H1 (cell line): Measurements from ENCODE around the gene P4HA1. TPM values are rescaled to one million over a fixed set of nuclear protein-coding genes. Genes with fewer than 3 reads are reported as not detected.
A peak's percentile ranks its signal among the peaks of the same experiment; 100 is the strongest.

Source experiments
- CTCF ChIA-PET: fragments of 300-600 bp; sonication (Branson Sonifier 250); formaldehyde crosslinking; loops from one replicate; lab custom pipeline; 2021; ENCODE audit not compliant: partially characterized antibody; lab: Charles Lee
- POLR2A ChIA-PET: fragments of 300-600 bp; sonication (Branson Sonifier 250); formaldehyde crosslinking; loops from one replicate; lab custom pipeline; 2021; ENCODE audit warnings: inconsistent platforms; ENCODE audit not compliant: partially characterized antibody; lab: Charles Lee
- DNase-seq, 2 experiments: peaks; one replicate each; pipeline versions ENCODE4 v3.0.0 to v3.0.0-alpha.2; 2010 to 2022; ENCODE audit warnings: low spot score in 2 of 2, low read depth in 1 of 2, mixed read lengths in 1 of 2
- FAIRE-seq: peaks from 2 replicates; lab custom pipeline; 2011; peaks lifted over from hg19 to GRCh38; lab: Jason Lieb, UNC
- H2AFZ ChIP-seq: 2 replicates; pipeline ENCODE4 v1.8.1; 2012; ENCODE audit warnings: low read length, inconsistent platforms
- H2AK5ac ChIP-seq: 2 replicates; pipeline ENCODE4 v1.6.1; 2013; ENCODE audit warnings: low read depth, low read length
- H2BK120ac ChIP-seq: replicated peaks from 2 replicates; pipeline ENCODE3; 2013; ENCODE audit warnings: low read depth, low read length, inconsistent platforms
- H2BK12ac ChIP-seq: 2 replicates; pipeline ENCODE4 v1.6.1; 2013; ENCODE audit warnings: low read depth, low read length
- H2BK15ac ChIP-seq: 2 replicates; pipeline ENCODE4 v1.6.1; 2013; ENCODE audit warnings: low read length
- H2BK20ac ChIP-seq: 2 replicates; pipeline ENCODE4 v1.6.1; 2013; ENCODE audit warnings: low read length
- H2BK5ac ChIP-seq: 2 replicates; pipeline ENCODE4 v1.6.1; 2013; ENCODE audit warnings: low read depth, low read length
- H3K14ac ChIP-seq: 2 replicates; pipeline ENCODE4 v1.6.1; 2013; ENCODE audit warnings: inconsistent platforms; ENCODE audit not compliant: insufficient read length
- H3K18ac ChIP-seq: 2 replicates; pipeline ENCODE4 v1.6.1; 2013; ENCODE audit warnings: low read length; ENCODE audit errors: extremely low read depth
- H3K23ac ChIP-seq: 2 replicates; pipeline ENCODE4 v1.6.1; 2013; ENCODE audit warnings: inconsistent platforms; ENCODE audit not compliant: insufficient read length
- H3K23me2 ChIP-seq: 2 replicates; pipeline ENCODE4 v1.6.1; 2013; ENCODE audit warnings: low read depth, low read length
- H3K27ac ChIP-seq: 2 replicates; pipeline ENCODE4 v1.6.1; 2011; ENCODE audit warnings: low read depth, low read length, inconsistent platforms
- H3K27me3 ChIP-seq, 4 experiments: replicated peaks in 1 of 4; 1 replicate in 1 of 4; 2 replicates in 3 of 4; pipeline versions ENCODE4 v1.6.1 to v1.8.1; 2011 to 2013; ENCODE audit warnings: low read length in 3 of 4, mild to moderate bottlenecking in 3 of 4, inconsistent platforms in 2 of 4, mixed read lengths in 2 of 4, moderate library complexity in 1 of 4; ENCODE audit not compliant: control insufficient read depth in 3 of 4, insufficient read depth in 3 of 4; ENCODE audit errors: extremely low read depth in 1 of 4
- H3K36me3 ChIP-seq, 4 experiments: 2 replicates each; pipeline versions ENCODE4 v1.6.1 to v1.8.1; 2011 to 2013; ENCODE audit warnings: mild to moderate bottlenecking in 4 of 4, low read length in 3 of 4, moderate library complexity in 2 of 4, control low read depth in 1 of 4, inconsistent platforms in 1 of 4; ENCODE audit not compliant: insufficient read depth in 4 of 4, control insufficient read depth in 2 of 4
- H3K4ac ChIP-seq: replicated peaks from 2 replicates; pipeline ENCODE3; 2013; ENCODE audit warnings: low read length, low read depth, mixed read lengths, inconsistent platforms; ENCODE audit not compliant: insufficient read length
- H3K4me1 ChIP-seq, 4 experiments: replicated peaks in 1 of 4; 1 replicate in 1 of 4; 2 replicates in 3 of 4; pipeline versions ENCODE4 v1.6.1 to v1.8.1; 2011 to 2013; ENCODE audit warnings: low read length in 3 of 4, inconsistent platforms in 2 of 4, mixed read lengths in 1 of 4; ENCODE audit not compliant: insufficient read depth in 4 of 4, control insufficient read depth in 3 of 4
- H3K4me2 ChIP-seq, 2 experiments: 2 replicates each; pipeline versions ENCODE4 v1.6.1 to v1.8.1; 2011 to 2013; ENCODE audit warnings: low read depth in 2 of 2, low read length in 2 of 2, control low read depth in 1 of 2, inconsistent platforms in 1 of 2, mild to moderate bottlenecking in 1 of 2; ENCODE audit not compliant: insufficient read depth in 1 of 2
- H3K4me3 ChIP-seq, 4 experiments: fragments of 200-600, 300-600 bp in 1 of 4; sonication (generic), shearing (Covaris generic), sonication (Bioruptor Twin) in 1 of 4; 2 replicates each; pipeline versions ENCODE4 v1.5.1 to v1.8.1; 2011 to 2016; ENCODE audit warnings: low read length in 4 of 4, low read depth in 3 of 4, control low read depth in 2 of 4, inconsistent platforms in 2 of 4, mild to moderate bottlenecking in 2 of 4, mixed read lengths in 1 of 4, moderate library complexity in 1 of 4; ENCODE audit not compliant: insufficient read depth in 2 of 4; ENCODE audit errors: extremely low read depth in 1 of 4
- H3K56ac ChIP-seq: replicated peaks from 2 replicates; pipeline ENCODE3; 2013; ENCODE audit warnings: low read depth, mild to moderate bottlenecking, mixed read lengths, low read length, inconsistent platforms; ENCODE audit not compliant: insufficient read length
- H3K79me1 ChIP-seq: 2 replicates; pipeline ENCODE4 v1.6.1; 2013; ENCODE audit warnings: low read depth, low read length, control low read depth
- H3K79me2 ChIP-seq, 2 experiments: 2 replicates each; pipeline versions ENCODE4 v1.6.1 to v1.8.1; 2012 to 2013; ENCODE audit warnings: low read length in 2 of 2, mild to moderate bottlenecking in 2 of 2, inconsistent platforms in 1 of 2; ENCODE audit not compliant: insufficient read depth in 2 of 2, control insufficient read depth in 1 of 2
- H3K9ac ChIP-seq, 4 experiments: replicated peaks in 1 of 4; 1 replicate in 1 of 4; 2 replicates in 3 of 4; pipeline versions ENCODE4 v1.6.1 to v1.8.1; 2011 to 2013; ENCODE audit warnings: low read depth in 3 of 4, low read length in 3 of 4, control low read depth in 2 of 4, mild to moderate bottlenecking in 2 of 4, moderate library complexity in 2 of 4, inconsistent platforms in 1 of 4; ENCODE audit errors: extremely low read depth in 1 of 4
- H3K9me3 ChIP-seq, 2 experiments: 2 replicates each; pipeline versions ENCODE4 v1.6.1 to v1.8.1; 2012 to 2013; ENCODE audit warnings: mild to moderate bottlenecking in 2 of 2, moderate library complexity in 2 of 2, control low read depth in 1 of 2, inconsistent platforms in 1 of 2, low read depth in 1 of 2, low read length in 1 of 2, mixed read lengths in 1 of 2; ENCODE audit not compliant: insufficient read depth in 2 of 2
- H4K20me1 ChIP-seq, 2 experiments: replicated peaks in 1 of 2; 2 replicates each; pipeline versions ENCODE3 to v1.8.1; 2011 to 2013; ENCODE audit warnings: inconsistent platforms in 2 of 2, low read length in 2 of 2, mild to moderate bottlenecking in 1 of 2; ENCODE audit not compliant: insufficient read depth in 2 of 2, control insufficient read depth in 1 of 2
- H4K5ac ChIP-seq: 2 replicates; pipeline ENCODE4 v1.6.1; 2013; ENCODE audit warnings: low read length, low read depth, mixed read lengths, inconsistent platforms; ENCODE audit not compliant: insufficient read length
- H4K8ac ChIP-seq: 2 replicates; pipeline ENCODE4 v1.8.0; 2013; ENCODE audit warnings: mild to moderate bottlenecking, moderate library complexity, low read length, inconsistent platforms; ENCODE audit not compliant: insufficient read depth; ENCODE audit errors: extremely low read depth
- H4K91ac ChIP-seq: replicated peaks from 2 replicates; pipeline ENCODE3; 2013; ENCODE audit warnings: low read length, mixed read lengths, inconsistent platforms; ENCODE audit not compliant: insufficient read length
- CREB1 ChIP-seq: IDR thresholded peaks from 2 replicates; pipeline ENCODE4 v1.6.1; 2012; ENCODE audit warnings: inconsistent platforms
- CTCF ChIP-seq, 3 experiments: IDR thresholded peaks; 1 replicate in 2 of 3; 2 replicates in 1 of 3; pipeline versions ENCODE4 v1.5.1 to v1.6.1; 2011; ENCODE audit warnings: low read length in 3 of 3, mild to moderate bottlenecking in 3 of 3, inconsistent platforms in 2 of 3, low read depth in 1 of 3, moderate library complexity in 1 of 3; ENCODE audit not compliant: insufficient read depth in 1 of 3; ENCODE audit errors: control extremely low read depth in 1 of 3
- EZH2 ChIP-seq: fragments of 200-600 bp; sonication (generic); IDR thresholded peaks from 2 replicates; pipeline ENCODE4 v1.7.1; 2012; ENCODE audit warnings: low read depth, mild to moderate bottlenecking, moderate library complexity, low read length, inconsistent platforms; ENCODE audit not compliant: severe bottlenecking
- NANOG ChIP-seq: IDR thresholded peaks from 2 replicates; pipeline ENCODE4 v1.6.1; 2011; ENCODE audit warnings: low read length, low read depth, mild to moderate bottlenecking, inconsistent platforms; ENCODE audit not compliant: insufficient read depth, poor library complexity, severe bottlenecking
- SIRT6 ChIP-seq: IDR thresholded peaks from one replicate; pipeline ENCODE4 v1.7.1; 2012; ENCODE audit warnings: low read length, inconsistent platforms
- TEAD4 ChIP-seq: IDR thresholded peaks from 2 replicates; pipeline ENCODE4 v1.6.1; 2012; ENCODE audit warnings: low read depth, low read length, inconsistent platforms, mixed read lengths
- WGBS, 2 experiments: shearing (Covaris generic) in 1 of 2; methylation state at CpG; one replicate each; pipeline versions ENCODE4 v1.1.6 to v1.1.7; 2013 to 2015; ENCODE audit warnings: low lambda C conversion rate in 2 of 2, mixed read lengths in 2 of 2, inconsistent platforms in 1 of 2, low coverage in 1 of 2, missing lambda C conversion rate in 1 of 2; ENCODE audit not compliant: insufficient replicate concordance in 2 of 2, insufficient coverage in 1 of 2, insufficient read length in 1 of 2; ENCODE audit errors: extremely low coverage in 1 of 2, missing lambda C conversion rate in 1 of 2; 5-methylcytosine and 5-hydroxymethylcytosine counted together
- polyA plus RNA-seq, 7 experiments: library from polyadenylated mRNA; depleted of rRNA in 3 of 7; stranded (reverse) in 5 of 7; unstranded in 2 of 7; fragments of >200 nt in 5 of 7; fragments of 200-250 nt in 2 of 7; gene quantifications; 1 replicate in 5 of 7; 2 replicates in 1 of 7; 4 replicates in 1 of 7; pipeline versions ENCODE4 v1.2.1 to v1.2.3, GENCODE V29; 2011 to 2013; ENCODE audit warnings: missing spikeins in 2 of 7, mixed read lengths in 2 of 7
- total RNA-seq: library from RNA; stranded (reverse); fragmentation: NEBNext Ultra II Directional; extraction: Animal tissue kit (Norgen Biotek cat#: 25700); gene quantifications from 2 replicates; pipeline ENCODE4 v1.2.1, GENCODE V29; 2021
- TF ChIP-seq, protein P1 (sequence below): IDR thresholded peaks from 2 replicates; pipeline ENCODE4 v1.6.1; 2011; ENCODE audit warnings: low read length, improper control_type of control experiment

Gene P4HA1
- total and polyA plus RNA-seq, 2 of the 8 experiments (the other 6 are each of a cell fraction or from before 2014, with no cell fraction given) = 12.0 to 25.7 TPM

GRCh38 chr10:73044378-73045285, 52.0 kb downstream of the P4HA1 start:
- Histone ChIP-seq H2AFZ (no peak overlapping the region), H2AK5ac (no peak overlapping the region), H3K27ac (peak overlapping the region; percentile 32; the same call in 1 of the 2 replicates), H3K36me3 (no peaks in the 10 kb centered on the region), H3K9me3 (no peaks in the 10 kb centered on the region), H4K8ac (no peak overlapping the region), H2BK12ac (no peak overlapping the region), H3K79me1 (no peaks in the 10 kb centered on the region), H4K20me1 (no peaks in the 10 kb centered on the region), H2BK15ac (no peak overlapping the region), H2BK20ac (no peak overlapping the region), H3K4me2 (peak overlapping the region; percentile 24 to 51), H3K79me2 (no peaks in the 10 kb centered on the region), H3K23me2 (no peaks in the 10 kb centered on the region), H3K14ac (no peak overlapping the region), H4K5ac (peak overlapping the region; percentile 34), H3K4ac (no peak overlapping the region), H4K91ac (no peak overlapping the region), H3K4me3 (peak overlapping the region in 1 of 4 experiments; percentile 35; a peak in 2 of 8 replicates), H3K18ac (no peak overlapping the region), H3K56ac (no peak overlapping the region), H3K23ac (no peak overlapping the region), H3K4me1 (peaks cover 0 to 18% (median 5%) of the 10 kb centered on the region in 4 experiments; a peak in 4 of 7 replicates), H2BK5ac (no peak overlapping the region), H3K9ac (no peak overlapping the region), H3K27me3 (no peaks in the 10 kb centered on the region), H2BK120ac (no peak overlapping the region)
- DNase-seq = no peak
- WGBS, 2 experiments = 49% methylated on average over 7 of the region's 7 CpGs; no CpG with 5 or more reads in 1 of the 2 experiments
- FAIRE-seq = peak; percentile 28
- ChIA-PET POLR2A (interaction anchor here (1.0 kb wide), 1 partner anchor 51 kb away, joined by 3 read pairs; no protein-coding TSS in a partner anchor), CTCF (interaction anchor here (1.2 kb wide), 1 partner anchor 680 kb away, joined by 3 read pairs; no protein-coding TSS in a partner anchor)
- TF ChIP-seq, protein P1, sequence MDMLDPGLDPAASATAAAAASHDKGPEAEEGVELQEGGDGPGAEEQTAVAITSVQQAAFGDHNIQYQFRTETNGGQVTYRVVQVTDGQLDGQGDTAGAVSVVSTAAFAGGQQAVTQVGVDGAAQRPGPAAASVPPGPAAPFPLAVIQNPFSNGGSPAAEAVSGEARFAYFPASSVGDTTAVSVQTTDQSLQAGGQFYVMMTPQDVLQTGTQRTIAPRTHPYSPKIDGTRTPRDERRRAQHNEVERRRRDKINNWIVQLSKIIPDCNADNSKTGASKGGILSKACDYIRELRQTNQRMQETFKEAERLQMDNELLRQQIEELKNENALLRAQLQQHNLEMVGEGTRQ = no peak
- TF ChIP-seq SIRT6 (no peak), CREB1 (no peak), EZH2 (no peak), TEAD4 (0 out of 2 replicates have a peak, but pooled peaks have one; percentile 19), NANOG (peak; percentile 59), CTCF (IDR thresholded peaks at IDR 0.05; ENCODE audit: control extremely low read depth in 1 of 3, insufficient read depth in 1 of 3, low read depth in 1 of 3, low read length in 3 of 3) (no peak)
